HG03520 (cell line): ENCODE results near the gene OR51M1.

Experiments
- ATAC-seq: cut with Tn5 transposase; IDR thresholded peaks from one replicate; pipeline ENCODE4 v1.9.1; 2021; ENCODE audit warnings: mild to moderate bottlenecking, moderate library complexity; ENCODE audit not compliant: unreplicated experiment

The OR51M1 gene

DNA sequence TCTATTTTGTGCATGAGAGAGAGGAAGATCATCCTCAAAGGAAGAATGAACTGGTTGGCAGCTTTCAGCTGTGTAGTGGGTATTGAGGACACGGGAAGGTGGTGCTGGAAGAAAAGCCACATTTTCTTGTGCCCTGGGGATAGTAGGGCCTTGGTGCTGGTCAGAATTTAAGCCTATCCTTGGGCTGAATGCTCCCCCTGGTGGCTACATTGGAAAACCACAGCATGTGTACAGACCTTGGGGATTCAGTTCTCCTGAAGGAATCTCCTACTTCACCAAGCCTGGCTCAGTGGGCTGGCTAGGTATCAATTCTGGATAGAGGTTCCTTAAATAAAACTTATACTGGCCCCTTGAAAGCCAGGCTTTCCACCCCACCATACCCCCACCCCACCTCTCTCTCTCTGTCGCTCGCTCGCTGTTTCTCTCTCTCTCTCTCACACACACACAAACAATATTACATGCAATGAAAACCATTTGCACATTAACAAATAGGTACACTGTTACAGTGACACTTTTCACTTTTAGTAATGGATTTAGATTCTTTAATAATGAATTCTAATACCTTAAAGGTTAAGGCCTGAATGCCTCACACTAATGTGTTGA is 2.8 kb upstream of the OR51M1 start:
- peak; percentile 85 for ATAC-seq

DNA sequence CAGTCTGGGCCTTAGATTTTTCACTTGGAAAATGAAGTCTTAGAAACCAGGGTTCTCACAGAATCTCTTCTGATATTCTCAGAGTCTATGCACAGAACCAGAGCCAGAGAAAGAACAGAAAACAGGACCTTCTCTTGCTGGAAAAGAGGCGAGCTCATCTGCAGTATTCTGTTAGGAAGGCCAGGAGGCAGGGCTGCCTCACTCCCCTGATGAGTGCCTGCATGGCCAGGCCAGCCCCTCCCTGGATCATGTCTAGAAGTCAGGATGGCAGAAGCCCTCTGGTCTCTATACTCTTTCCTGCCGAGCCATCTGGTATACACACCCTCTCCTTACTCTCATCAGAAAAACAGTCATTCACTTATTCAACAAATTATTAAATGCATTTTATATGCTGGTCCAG is 723 bp downstream of the OR51M1 start:
- ATAC-seq: no peak

DNA sequence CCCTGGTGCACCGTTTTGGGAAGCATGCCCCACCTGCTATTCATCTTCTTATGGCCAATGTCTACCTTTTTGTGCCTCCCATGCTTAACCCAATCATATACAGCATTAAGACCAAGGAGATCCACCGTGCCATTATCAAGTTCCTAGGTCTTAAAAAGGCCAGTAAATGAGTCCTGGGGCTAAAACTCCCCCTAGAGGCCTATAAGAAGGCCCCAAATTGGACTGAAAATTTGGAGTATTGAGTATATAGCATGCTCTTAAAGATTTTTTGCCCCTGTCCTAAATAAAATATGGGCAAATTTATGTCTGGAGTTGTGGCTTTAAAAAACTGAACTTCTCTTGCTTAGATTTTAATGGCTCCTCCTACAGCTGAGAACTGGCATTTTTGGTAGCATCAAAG is 6.6 kb downstream of the OR51M1 start:
- no peak for ATAC-seq

DNA sequence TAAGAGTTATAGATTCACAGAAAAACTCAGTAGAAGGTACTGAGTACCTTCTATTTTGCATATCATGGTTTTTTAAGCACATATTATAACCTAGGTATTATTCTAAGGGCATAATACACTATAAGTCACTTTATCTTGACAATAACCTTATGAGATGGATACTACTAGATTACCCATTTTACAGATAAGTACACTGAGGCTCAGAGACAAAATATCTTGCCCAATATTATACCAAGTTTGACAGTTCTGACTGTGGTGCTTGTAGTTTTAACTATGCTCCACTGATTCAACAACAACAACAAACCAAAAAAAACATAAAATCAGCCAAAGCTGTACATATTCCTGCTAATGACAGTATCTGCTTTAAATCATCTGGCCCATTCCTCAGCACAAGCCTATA is 10.5 kb downstream of the OR51M1 start:
- no peak for ATAC-seq

DNA sequence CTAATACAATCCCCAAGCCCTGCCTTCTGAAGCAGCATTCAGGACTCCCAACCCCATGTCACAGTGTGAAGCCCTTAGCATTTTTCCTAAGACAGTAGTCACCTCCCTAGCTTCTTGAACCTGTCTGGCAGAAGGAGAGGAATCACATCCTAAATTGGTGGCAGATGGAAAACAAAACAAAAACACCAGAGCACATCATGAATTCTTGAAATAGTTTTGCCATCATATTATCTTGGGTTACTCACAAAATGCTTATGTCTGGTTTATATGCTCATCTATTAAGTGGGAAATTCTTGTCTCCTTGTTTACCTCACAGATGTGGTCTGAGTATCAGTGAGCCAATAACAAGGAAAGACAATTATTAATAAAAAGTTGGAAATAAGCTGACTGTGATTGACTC is 15.3 kb downstream of the OR51M1 start:
- ATAC-seq: no peak

DNA sequence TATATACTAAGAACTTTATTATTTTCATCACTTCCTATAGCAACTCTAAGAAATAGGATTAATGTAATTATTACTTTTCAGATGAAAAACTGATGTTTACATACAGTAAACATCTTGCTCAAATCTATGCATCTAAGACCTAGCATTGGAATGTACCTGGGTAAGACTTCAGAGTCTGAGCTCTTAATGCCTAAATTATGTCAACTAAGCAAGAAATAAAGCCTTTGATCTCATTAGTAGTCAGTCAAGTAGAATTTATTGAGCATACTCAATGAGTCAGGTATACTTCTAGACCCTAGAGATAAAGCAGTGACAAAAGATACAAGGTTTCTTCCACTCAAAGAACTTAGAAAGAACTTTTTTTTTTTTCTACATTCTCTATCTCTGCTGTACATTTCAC is 21.6 kb downstream of the OR51M1 start:
- no peak for ATAC-seq

DNA sequence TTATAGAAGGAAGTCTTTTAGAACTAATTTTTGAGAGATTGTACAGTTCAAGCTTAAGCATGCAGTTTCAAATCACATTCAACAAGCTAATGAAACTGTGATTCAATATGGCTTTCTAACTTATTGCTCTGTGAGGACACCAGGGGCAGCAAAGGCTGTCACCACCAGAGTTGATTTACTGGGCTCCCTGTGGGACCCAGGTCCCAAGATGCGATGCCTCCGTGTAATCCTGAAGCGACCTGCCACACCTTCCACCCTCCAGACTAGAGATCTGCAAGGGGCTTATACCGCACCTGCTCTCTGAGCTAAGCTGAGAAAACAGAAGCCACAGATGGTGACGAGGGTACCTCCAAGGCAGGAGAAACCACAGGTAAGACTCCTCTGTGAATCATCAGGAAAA is 37.4 kb downstream of the OR51M1 start:
- no peak for ATAC-seq

DNA sequence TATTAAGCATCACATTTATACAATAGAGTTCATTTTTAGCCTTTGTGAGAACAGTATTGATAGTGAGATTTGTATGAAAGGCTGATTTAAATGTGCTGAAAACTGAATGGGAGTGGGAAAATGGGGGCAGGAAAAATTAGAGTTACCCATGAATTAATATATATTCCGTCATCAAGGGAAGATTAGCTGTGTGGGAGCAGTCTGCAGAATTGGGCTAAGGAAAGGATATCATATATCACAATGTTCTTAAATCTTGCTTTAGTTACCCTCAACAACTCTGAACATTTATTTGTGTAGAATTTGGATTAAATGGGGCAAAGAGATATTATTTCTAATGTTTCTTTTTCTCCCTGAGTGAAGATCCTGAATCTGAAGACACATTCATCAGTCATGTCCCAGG is 38.2 kb downstream of the OR51M1 start, which contains the start of gene OR51Q1:
TSS of gene OR51Q1 (plus strand) at position 301 of the 400 bp plus-strand sequence. CDS start at position 391, 90 bp downstream.
- ATAC-seq: no peak

DNA sequence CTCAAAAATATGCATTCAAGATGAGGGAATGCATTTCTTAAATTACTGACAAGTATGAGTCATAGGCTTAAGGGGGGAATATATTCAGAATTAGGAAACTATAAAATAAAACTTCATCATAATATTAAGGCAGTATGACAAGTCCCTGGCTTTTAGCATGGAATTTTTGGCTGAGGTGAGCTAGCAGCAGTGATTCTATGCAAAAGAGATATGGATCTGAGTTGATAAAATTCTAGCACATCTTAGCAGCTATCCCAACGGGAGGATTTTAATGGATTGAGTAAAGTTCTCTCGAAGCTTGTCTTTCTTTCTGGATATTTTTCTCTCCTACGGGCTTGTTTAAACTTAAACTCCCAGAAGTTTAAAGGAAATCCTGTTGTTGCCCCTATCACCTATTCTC is 39.5 kb downstream of the OR51M1 start:
- no peak for ATAC-seq

DNA sequence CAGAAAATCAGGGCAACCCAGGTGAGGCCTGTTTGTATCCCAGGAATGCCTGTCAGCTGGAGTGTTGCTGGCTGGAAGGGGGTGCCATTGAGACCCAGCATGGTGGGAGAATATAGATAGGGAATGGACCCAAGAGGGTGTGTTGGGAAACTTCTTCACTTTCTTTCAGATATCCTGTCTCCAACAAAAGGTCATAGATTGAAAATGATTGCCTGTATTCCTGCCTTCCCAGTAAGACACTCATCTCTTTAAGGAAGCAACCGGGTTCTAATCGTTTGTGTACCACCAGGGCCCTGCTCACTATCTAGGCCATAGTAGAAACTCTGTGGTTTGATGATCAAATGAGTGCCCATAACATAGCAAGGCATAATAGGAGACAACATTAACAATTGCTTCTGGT is 57.8 kb downstream of the OR51M1 start, which contains the start of gene OR51I1:
TSS of gene OR51I1 (minus strand) at position 101 of the 400 bp plus-strand sequence. CDS start at position 101, 0 bp downstream.
- no peak for ATAC-seq
